ENCODE results near the gene SGPP2.

GRCh38 chr2:222434204-222434603 is 9.9 kb downstream of the SGPP2 start:
- TF ChIP-seq CTCF (optimal IDR thresholded peaks at IDR 0.05 in 1 of 3, IDR thresholded peaks at IDR 0.05 in 1 of 3, conservative IDR thresholded peaks at IDR 0.05 in 1 of 3; ENCODE audit: extremely low read depth in 1 of 3, insufficient read depth in 2 of 3, low read length in 3 of 3) (no peak), EZH2 (IDR thresholded peaks at IDR 0.05; ENCODE audit: low read length) (no peak)
